ENCODE measurements around the gene PLEK.

DNA sequence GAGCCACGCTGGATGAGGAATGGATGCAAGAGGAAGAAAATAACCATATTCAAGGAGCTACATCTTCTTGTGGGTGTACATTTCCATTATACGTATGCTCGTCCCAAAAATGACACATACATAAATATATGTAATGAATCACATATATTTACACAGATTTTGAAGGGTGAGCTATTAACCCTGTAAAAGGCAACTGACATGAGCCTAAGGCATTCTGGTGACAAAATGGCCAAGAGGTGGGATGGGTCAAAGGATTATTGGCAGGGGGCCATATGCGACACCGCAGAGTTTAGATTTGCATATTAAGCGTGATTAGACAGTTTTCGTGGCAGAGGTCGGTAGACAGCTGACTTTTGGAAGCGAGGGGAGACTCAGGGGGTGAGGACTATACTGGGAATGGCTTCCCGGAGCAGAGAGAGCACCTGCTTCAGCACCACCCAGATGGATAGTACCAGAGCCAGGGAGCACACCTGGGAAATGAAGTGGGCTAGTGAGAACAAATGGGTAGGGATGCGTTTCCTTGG is 44.9 kb upstream of the PLEK start:
- TF ChIP-seq, protein P1, sequence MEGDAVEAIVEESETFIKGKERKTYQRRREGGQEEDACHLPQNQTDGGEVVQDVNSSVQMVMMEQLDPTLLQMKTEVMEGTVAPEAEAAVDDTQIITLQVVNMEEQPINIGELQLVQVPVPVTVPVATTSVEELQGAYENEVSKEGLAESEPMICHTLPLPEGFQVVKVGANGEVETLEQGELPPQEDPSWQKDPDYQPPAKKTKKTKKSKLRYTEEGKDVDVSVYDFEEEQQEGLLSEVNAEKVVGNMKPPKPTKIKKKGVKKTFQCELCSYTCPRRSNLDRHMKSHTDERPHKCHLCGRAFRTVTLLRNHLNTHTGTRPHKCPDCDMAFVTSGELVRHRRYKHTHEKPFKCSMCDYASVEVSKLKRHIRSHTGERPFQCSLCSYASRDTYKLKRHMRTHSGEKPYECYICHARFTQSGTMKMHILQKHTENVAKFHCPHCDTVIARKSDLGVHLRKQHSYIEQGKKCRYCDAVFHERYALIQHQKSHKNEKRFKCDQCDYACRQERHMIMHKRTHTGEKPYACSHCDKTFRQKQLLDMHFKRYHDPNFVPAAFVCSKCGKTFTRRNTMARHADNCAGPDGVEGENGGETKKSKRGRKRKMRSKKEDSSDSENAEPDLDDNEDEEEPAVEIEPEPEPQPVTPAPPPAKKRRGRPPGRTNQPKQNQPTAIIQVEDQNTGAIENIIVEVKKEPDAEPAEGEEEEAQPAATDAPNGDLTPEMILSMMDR (IDR thresholded peaks at IDR 0.05): no peak
- no peak for TF ChIP-seq POLR2A (IDR thresholded peaks at IDR 0.05)
